Ovary (tissue), 3 donors: ENCODE measurements around the gene GYG1.

ENCODE experiments used
- CTCF ChIP-seq, 3 donors: fragments of 450-650 bp in 2 of 3; fragments of 200-600 bp in 1 of 3; IDR thresholded peaks; one replicate each; pipeline versions ENCODE4 v1.5.1 to v1.8.0; 2016 to 2022; ENCODE audit warnings: antibody characterized with exemption in 3 of 3, mild to moderate bottlenecking in 1 of 3
- POLR2A ChIP-seq: fragments of 450-650 bp; IDR thresholded peaks from one replicate; pipeline ENCODE4 v1.6.1; 2017; ENCODE audit warnings: antibody characterized with exemption, mild to moderate bottlenecking, moderate library complexity
- donor health status: DM: no; HTN: no; CAD: no.

- no peak for TF ChIP-seq CTCF (IDR thresholded peaks at IDR 0.05)
- TF ChIP-seq POLR2A, result no peak
These were observed 46.2 kb upstream of the GYG1 start for GRCh38 chr3:148945116-148945515.
